Body of pancreas (tissue), 4 donors: ENCODE measurements around the gene PNKD. TPM values are rescaled to one million over a fixed set of nuclear protein-coding genes. Genes with fewer than 3 reads are reported as not detected.

Source experiments
- ATAC-seq: fragments of 150-250 bp; one replicate; pipeline ENCODE4 v1.9.1; 2016
- DNase-seq, 4 donors: peaks; one replicate each; pipeline ENCODE4 v3.0.0-alpha.2; 2019
- H3K27ac ChIP-seq, 4 donors: fragments of 200-600 bp; sonication (generic); 1 replicate in 3 of 4; 2 replicates in 1 of 4; pipeline versions ENCODE4 v1.5.1 to v1.6.1; 2016 to 2019; ENCODE audit warnings: mild to moderate bottlenecking in 1 of 4, mixed read lengths in 1 of 4, moderate library complexity in 1 of 4
- H3K27me3 ChIP-seq, 2 donors: fragments of 200-600 bp; sonication (generic); one replicate each; pipeline ENCODE4 v1.6.0; 2016; ENCODE audit warnings: mild to moderate bottlenecking in 1 of 2
- H3K36me3 ChIP-seq, 2 donors: fragments of 200-600 bp; sonication (generic); replicated peaks in 1 of 2; 2 replicates each; pipeline ENCODE4 v1.5.1; 2016; ENCODE audit warnings: low read depth in 2 of 2; ENCODE audit not compliant: insufficient read depth in 1 of 2
- H3K4me1 ChIP-seq: fragments of 200-600 bp; sonication (generic); one replicate; pipeline ENCODE4 v1.6.0; 2016
- H3K4me3 ChIP-seq, 2 donors: fragments of 200-600 bp; sonication (generic); 1 replicate in 1 of 2; 2 replicates in 1 of 2; pipeline ENCODE4 v1.5.1; 2016 to 2019
- H3K9me3 ChIP-seq, 3 donors: fragments of 200-600 bp; sonication (generic); 1 replicate in 2 of 3; 2 replicates in 1 of 3; pipeline ENCODE4 v1.5.1; 2016
- CTCF ChIP-seq, 7 experiments: fragments of 450-650 bp in 4 of 7; fragments of 200-600 bp in 3 of 7; sonication (generic) in 3 of 7; IDR thresholded peaks; one replicate each; pipeline ENCODE4 v1.5.1; 2016 to 2019; ENCODE audit warnings: antibody characterized with exemption in 7 of 7
- POLR2A ChIP-seq, 3 donors: fragments of 450-650 bp; IDR thresholded peaks; one replicate each; pipeline ENCODE4 v1.6.1; 2016; ENCODE audit warnings: antibody characterized with exemption in 3 of 3, mild to moderate bottlenecking in 2 of 3
- WGBS, 2 donors: methylation state at CpG; one replicate each; pipeline ENCODE4 v1.1.5; 2017; 5-methylcytosine and 5-hydroxymethylcytosine counted together
- intact Hi-C: fragments of 100-400 bp; cut with DNase I; formaldehyde crosslinking; loops from one replicate; pipeline ENCODE4 v1.15.1; 2023
- total RNA-seq, 2 donors: library from RNA; depleted of rRNA; stranded (reverse); fragments of >200 nt; gene quantifications; one replicate each; pipeline ENCODE4 v1.1.0, GENCODE V29; 2016

PNKD gene
- total RNA-seq, 2 donors from 2014 or later = 17.1 to 21.3 TPM

GRCh38 chr2:218322768-218323525 is 52.6 kb downstream of the PNKD start:
- no peaks in the 10 kb centered on the region for H3K36me3 ChIP-seq
- intact Hi-C loops = no loop called here
- peak overlapping the region; percentile 40 to 80 for H3K4me3 ChIP-seq
- H3K27ac ChIP-seq = peak overlapping the region; percentile 78 to 94 (median 82)
- H3K4me1 ChIP-seq = peaks cover 28% of the 10 kb centered on the region
- ATAC-seq = peak; percentile 77
- H3K9me3 ChIP-seq = no peaks in the 10 kb centered on the region
- no peaks in the 10 kb centered on the region for H3K27me3 ChIP-seq
- WGBS, 2 donors = 0 to 1% methylated on average over 14 to 66 of the region's 69 CpGs
- TF ChIP-seq CTCF (IDR thresholded peaks at IDR 0.05) = no peak
- peak in 2 of 3 donors; percentile 32 to 52 for TF ChIP-seq POLR2A (IDR thresholded peaks at IDR 0.05)
- DNase-seq = peak; percentile 71 to 89 (median 86)

GRCh38 chr2:218323526-218324472 is 53.5 kb downstream of the PNKD start:
- TF ChIP-seq CTCF (IDR thresholded peaks at IDR 0.05) = no peak
- peak in 2 of 3 donors; percentile 56 to 72 for TF ChIP-seq POLR2A (IDR thresholded peaks at IDR 0.05)
- Histone ChIP-seq H3K27ac (peak overlapping the region; percentile 78 to 94 (median 82)), H3K9me3 (no peaks in the 10 kb centered on the region), H3K4me1 (peaks cover 28% of the 10 kb centered on the region), H3K4me3 (peak overlapping the region; percentile 40 to 80), H3K27me3 (no peaks in the 10 kb centered on the region), H3K36me3 (no peaks in the 10 kb centered on the region)
- intact Hi-C loops = no loop called here
- WGBS, 2 donors = 11 to 15% methylated on average over 22 to 24 of the region's 24 CpGs
- ATAC-seq (peak; percentile 23), DNase-seq (peak; percentile 31 to 70 (median 45))

- ATAC-seq (no peak), DNase-seq (no peak)
- 74 to 90% methylated on average over 4 of the region's 4 CpGs for WGBS, 2 donors
- no peak overlapping the region for H3K27ac ChIP-seq
- TF ChIP-seq CTCF (IDR thresholded peaks at IDR 0.05) = no peak
- no peak for TF ChIP-seq POLR2A (IDR thresholded peaks at IDR 0.05)
- peaks cover 28% of the 10 kb centered on the region for H3K4me1 ChIP-seq
- no peaks in the 10 kb centered on the region for H3K36me3 ChIP-seq
- no peak overlapping the region for H3K4me3 ChIP-seq
- no peaks in the 10 kb centered on the region for H3K9me3 ChIP-seq
- intact Hi-C loops = no loop called here
- no peaks in the 10 kb centered on the region for H3K27me3 ChIP-seq
Measured at GRCh38 chr2:218325566-218326160, 55.3 kb downstream of the PNKD start.

- no peak overlapping the region for H3K27ac ChIP-seq
- peaks cover 28% of the 10 kb centered on the region for H3K4me1 ChIP-seq
- H3K36me3 ChIP-seq = no peaks in the 10 kb centered on the region
- TF ChIP-seq POLR2A (IDR thresholded peaks at IDR 0.05) = no peak
- TF ChIP-seq CTCF (IDR thresholded peaks at IDR 0.05) = no peak
- DNase-seq (no peak), ATAC-seq (no peak)
- intact Hi-C loops = no loop called here
- WGBS, 2 donors = 69 to 70% methylated on average over 2 of the region's 2 CpGs
- no peaks in the 10 kb centered on the region for H3K27me3 ChIP-seq
- no peaks in the 10 kb centered on the region for H3K9me3 ChIP-seq
- no peak overlapping the region for H3K4me3 ChIP-seq
Measured at GRCh38 chr2:218326315-218326714, 56.0 kb downstream of the PNKD start.
